Activated T-helper 1 cell treated with anti-CD3 and anti-CD28 coated beads, Interleukin-12 subunit alpha, Interleukin-12 subunit beta, Interleukin-2, Interleukin-4 antibody, amounts not matched to agents 30 ng/mL and 10 ng/mL and 1 ng/mL, durations not matched to agents 14 hours and 24 hours and 36 hours (primary cell): ENCODE results near the gene MAP2K5. TPM values are rescaled to one million over a fixed set of nuclear protein-coding genes. Genes with fewer than 3 reads are reported as not detected.

Source experiments
- DNase-seq: peaks from one replicate; pipeline ENCODE4 v3.0.0; 2021; ENCODE audit warnings: low spot score
- H3K27ac Mint-ChIP-seq: one replicate; pipeline ENCODE4 v1.8.0; 2021; ENCODE audit warnings: mild to moderate bottlenecking, mixed read lengths
- H3K27me3 Mint-ChIP-seq: one replicate; pipeline ENCODE4 v1.8.0; 2022; ENCODE audit warnings: mild to moderate bottlenecking, moderate library complexity, mixed read lengths; ENCODE audit not compliant: insufficient read depth
- H3K36me3 Mint-ChIP-seq: one replicate; pipeline ENCODE4 v1.8.0; 2021; ENCODE audit warnings: low read depth, mixed read lengths
- H3K4me1 Mint-ChIP-seq: one replicate; pipeline ENCODE4 v1.8.0; 2021; ENCODE audit warnings: low read depth, mixed read lengths
- H3K4me3 Mint-ChIP-seq: one replicate; pipeline ENCODE4 v1.8.0; 2021; ENCODE audit warnings: mild to moderate bottlenecking, moderate library complexity, mixed read lengths
- H3K9me3 Mint-ChIP-seq: one replicate; pipeline ENCODE4 v1.8.0; 2021; ENCODE audit warnings: mixed read lengths
- intact Hi-C: fragments of 100-400 bp; cut with micrococcal nuclease; formaldehyde crosslinking; loops from one replicate; pipeline ENCODE4 v1.15.1; 2024
- total RNA-seq: library from RNA; stranded (reverse); gene quantifications from 2 replicates; pipeline ENCODE4 v1.2.3, GENCODE V29; 2022

The MAP2K5 gene
- 22.1 and 27.5 TPM in 2 replicates for total RNA-seq

DNA sequence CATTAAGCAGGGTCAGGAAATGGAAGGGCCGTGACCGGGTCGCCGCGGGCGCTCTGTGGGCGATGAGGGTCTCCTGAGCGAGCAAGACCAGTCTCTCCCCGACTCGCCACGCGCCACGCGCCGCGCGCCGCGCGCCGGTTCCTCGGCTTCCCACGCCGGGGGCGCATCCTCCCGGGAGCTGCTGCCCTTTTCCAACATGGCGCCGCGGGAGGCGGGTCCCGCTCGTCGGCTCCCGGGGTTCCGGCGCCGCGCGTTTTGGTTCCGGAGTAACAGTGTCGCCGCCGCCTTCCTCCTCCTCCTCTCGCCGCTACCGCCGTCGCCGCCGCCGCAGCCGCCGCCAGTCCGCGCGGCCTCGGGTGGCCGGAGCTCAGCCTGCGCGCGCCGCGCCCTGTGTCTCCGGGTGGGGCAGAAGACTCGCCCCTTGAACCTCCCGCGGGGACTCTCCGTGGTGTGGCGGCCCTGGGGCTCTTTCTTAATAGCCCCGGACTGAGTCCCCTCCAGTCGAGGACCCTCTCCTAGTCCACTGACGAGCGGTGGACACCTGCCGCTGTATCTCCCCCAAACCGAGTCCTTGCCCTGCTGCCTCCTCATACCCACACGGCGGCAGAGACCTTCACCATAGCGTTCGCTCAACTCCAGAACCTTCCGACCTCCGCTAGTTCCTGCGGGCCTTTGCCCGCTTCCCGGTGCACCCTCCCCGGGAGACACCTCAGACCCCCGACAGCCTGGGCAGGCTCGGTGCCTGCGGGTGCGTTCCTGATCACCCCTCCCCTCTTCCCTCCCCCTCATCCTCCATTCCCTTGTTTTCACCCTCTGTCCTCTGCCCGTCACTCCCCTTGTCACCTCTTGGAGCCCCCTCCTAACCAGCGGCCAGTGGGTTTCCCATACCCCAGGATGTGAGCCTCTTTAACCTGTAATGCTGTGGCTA is at the start of gene MAP2K5:
TSS of gene MAP2K5 (plus strand) at position 284 of the 928 bp plus-strand sequence. CDS start at position 917, 633 bp downstream.
- H3K4me3 Mint-ChIP-seq, result peak within 1 kb of the TSS; percentile 98
- no peaks in the 10 kb centered on the region for H3K27me3 Mint-ChIP-seq
- H3K9me3 Mint-ChIP-seq, result no peaks in the 10 kb centered on the region
- intact Hi-C loops, result loop anchor here (1.0 to 10.0 kb wide), 4 partner anchors 22 to 838 kb away; partner anchors contain the start of gene SMAD6
- H3K4me1 Mint-ChIP-seq, result peaks cover 43% of the 10 kb centered on the region
- H3K36me3 Mint-ChIP-seq, result peaks cover 14% of the 10 kb centered on the region
- H3K27ac Mint-ChIP-seq, result peak within 1 kb of the TSS; percentile 96
- DNase-seq, result peak; percentile 82

DNA sequence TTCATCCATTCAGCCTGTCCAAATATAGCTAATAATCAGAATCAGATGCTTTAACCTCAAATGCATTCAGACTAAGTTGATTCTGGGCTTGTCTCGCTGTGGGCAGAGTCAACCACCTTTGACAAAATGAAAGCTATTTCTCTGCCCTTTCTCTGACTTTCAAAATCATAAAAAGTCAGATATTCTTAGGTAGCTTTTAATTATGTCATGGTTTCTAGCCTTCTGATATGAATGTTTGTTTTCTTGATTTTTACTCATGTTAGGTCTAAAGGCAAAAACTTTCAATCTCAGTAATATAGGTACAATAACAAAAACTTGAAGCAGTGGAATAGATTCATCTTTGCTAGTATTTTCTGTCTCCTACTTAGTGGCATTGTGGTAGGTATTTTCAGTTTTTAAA is 46.9 kb upstream of the MAP2K5 start:
- Mint-ChIP-seq H3K36me3 (no peaks in the 10 kb centered on the region), H3K4me3 (no peak overlapping the region), H3K27me3 (peaks cover 6% of the 10 kb centered on the region), H3K9me3 (no peaks in the 10 kb centered on the region), H3K4me1 (no peaks in the 10 kb centered on the region), H3K27ac (no peak overlapping the region)
- intact Hi-C loops, result no loop called here
- no peak for DNase-seq

DNA sequence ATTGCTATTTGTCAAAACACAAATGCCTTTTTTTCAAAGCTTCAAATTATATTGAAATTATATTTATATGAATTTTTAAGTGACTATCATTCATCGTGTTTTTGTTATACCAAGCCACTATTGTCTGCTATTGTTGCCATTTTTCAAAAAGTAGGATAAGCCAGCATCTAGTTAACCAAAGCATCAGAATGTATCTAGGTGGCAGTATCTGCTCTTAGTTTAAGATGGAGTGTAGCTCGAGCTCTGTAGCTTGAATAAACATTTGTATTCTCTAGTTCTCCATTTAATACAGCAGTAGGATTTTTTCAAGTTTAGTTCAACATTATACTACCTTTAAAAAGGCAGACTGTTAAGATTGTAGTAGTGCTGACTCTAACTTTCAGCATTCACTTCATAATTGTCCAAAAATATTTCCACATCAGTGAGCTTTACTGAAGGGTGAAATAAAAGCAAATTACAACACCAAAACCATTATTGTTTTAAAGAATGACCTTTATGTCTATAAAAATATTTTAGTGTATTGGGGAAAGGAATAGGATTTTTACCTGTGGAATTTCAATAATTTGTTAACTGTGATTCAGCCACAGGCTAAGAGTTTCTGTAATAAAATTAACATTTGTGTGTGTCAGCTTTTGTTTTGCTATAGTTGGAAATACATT is 41.2 kb upstream of the MAP2K5 start:
- Mint-ChIP-seq H3K36me3 (no peaks in the 10 kb centered on the region), H3K4me1 (no peaks in the 10 kb centered on the region), H3K27me3 (peaks cover 8% of the 10 kb centered on the region), H3K4me3 (no peak overlapping the region), H3K27ac (no peak overlapping the region), H3K9me3 (no peaks in the 10 kb centered on the region)
- DNase-seq, result no peak
- intact Hi-C loops, result loop anchor here (2.0 kb wide), 1 partner anchor 335 kb away; no protein-coding TSS in a partner anchor

DNA sequence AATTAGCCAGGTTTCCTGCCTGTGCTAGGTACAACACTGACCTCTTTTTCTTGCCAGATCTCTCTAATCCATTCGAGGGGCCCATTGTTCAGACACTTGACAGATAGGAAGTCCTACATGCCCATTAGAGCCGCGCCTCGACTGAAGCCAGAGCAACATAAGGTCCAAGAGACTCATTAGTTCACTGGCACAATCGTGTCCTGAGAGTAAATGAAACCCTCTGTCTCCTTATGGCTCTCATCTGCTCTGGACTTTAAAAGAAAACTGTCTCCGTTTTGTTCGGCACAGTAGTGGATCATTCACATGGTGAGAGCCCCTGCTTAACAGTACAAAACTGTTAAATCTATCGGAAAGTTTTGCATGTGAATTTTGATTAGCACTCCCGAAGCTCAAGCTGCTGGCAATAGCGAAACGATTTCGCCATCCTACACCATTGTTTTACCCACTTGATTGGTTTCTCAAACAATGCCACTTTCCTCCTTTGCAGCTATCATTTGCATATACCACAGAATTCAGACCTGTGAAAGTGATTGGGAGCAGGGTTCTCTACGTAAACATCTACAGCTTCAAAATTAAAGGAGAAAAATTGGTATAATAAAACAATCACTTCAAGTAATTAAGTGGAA is 40.6 kb upstream of the MAP2K5 start:
- no peak overlapping the region for H3K4me3 Mint-ChIP-seq
- H3K4me1 Mint-ChIP-seq, result no peaks in the 10 kb centered on the region
- H3K36me3 Mint-ChIP-seq, result no peaks in the 10 kb centered on the region
- DNase-seq, result no peak
- H3K9me3 Mint-ChIP-seq, result no peaks in the 10 kb centered on the region
- H3K27ac Mint-ChIP-seq, result no peak overlapping the region
- H3K27me3 Mint-ChIP-seq, result peaks cover 8% of the 10 kb centered on the region
- intact Hi-C loops, result loop anchor here (2.0 kb wide), 1 partner anchor 335 kb away; no protein-coding TSS in a partner anchor

DNA sequence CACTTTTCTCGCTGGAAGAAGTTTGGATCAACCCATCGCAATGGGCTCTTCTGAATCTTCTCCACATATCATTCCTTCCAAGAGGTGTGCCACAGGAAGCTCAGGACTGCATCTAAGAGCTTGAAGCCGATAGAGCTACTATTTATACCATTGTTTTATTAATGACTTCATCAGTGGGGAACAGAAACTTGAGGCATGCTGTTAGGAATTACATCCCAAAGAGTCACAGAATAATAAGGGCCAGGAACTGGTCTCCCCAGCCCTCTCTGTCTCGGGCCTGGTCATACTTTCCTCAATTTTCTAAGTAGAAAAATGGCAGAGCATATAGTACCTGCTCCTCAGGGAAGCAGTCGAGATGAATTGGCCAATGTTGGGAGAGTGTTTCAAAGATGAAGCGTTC is 38.4 kb upstream of the MAP2K5 start:
- peaks cover 6% of the 10 kb centered on the region for H3K27me3 Mint-ChIP-seq
- intact Hi-C loops, result no loop called here

DNA sequence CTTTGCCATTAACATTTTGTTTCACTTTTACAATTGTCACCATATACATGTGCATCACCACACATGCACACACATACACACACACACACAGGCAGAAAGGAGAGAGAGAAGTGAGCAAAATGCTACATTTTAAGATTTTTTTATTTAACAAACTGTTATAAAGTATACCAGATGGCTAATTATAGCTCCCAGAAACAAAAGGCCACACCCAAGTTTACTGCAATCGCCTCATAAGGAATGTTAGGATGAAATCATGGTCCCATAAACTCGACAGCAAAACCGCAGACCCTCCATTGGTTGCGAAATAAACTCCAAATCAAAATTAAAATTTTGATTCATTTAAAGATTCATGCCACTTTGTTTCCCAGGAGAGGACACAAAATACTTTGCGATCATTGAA is 37.7 kb upstream of the MAP2K5 start:
- no peaks in the 10 kb centered on the region for H3K9me3 Mint-ChIP-seq
- no peaks in the 10 kb centered on the region for H3K36me3 Mint-ChIP-seq
- no peak overlapping the region for H3K27ac Mint-ChIP-seq
- DNase-seq, result no peak
- H3K27me3 Mint-ChIP-seq, result peaks cover 6% of the 10 kb centered on the region
- intact Hi-C loops, result no loop called here
- no peak overlapping the region for H3K4me3 Mint-ChIP-seq
- H3K4me1 Mint-ChIP-seq, result no peaks in the 10 kb centered on the region

More for the DNA sequence above, 38.4 kb upstream of the MAP2K5 start:
- Mint-ChIP-seq H3K27ac (no peak overlapping the region), H3K36me3 (no peaks in the 10 kb centered on the region), H3K9me3 (no peaks in the 10 kb centered on the region), H3K4me3 (no peak overlapping the region), H3K4me1 (no peaks in the 10 kb centered on the region)
- DNase-seq, result no peak

DNA sequence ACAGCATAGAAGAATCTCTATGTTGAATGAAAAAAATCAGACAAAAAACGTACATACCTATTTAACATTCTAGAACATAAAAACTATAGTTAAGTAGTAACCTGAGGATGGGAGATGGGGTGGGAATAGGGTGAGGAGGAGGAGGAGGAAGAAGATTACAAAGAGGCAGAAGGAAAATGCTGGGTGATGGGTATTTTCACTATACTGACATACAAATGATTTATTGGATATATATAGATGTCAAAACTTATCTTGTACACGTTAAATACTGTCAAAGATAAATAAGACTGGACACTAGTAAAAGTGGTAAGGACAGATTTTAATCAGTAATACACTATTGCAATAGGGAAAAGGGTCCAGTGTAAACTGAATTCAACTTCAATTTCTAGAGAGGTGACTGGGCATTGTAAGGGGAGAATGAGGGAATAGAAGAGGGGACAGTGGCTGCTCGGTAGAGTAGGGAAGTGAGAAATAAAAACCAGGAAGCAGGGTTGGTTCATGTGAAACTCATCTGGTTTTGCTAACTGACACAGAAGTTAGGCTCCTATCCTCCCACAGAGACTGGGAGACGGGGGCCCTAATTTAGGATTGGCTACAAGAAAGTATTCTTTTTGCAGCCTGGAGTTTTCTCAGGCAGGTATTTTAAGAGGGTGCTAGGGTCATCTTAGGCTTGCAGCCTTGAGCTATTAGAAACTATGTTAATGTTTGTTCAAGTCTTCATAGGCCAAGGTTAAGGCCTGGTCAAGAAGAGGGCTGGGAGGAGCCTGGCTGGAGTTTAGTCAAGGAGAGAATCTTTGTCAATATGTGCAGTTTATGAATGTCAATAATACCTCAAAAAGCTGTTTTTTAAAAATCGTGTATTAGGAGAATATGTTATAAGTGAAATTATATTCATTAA is 36.6 kb upstream of the MAP2K5 start:
- H3K4me3 Mint-ChIP-seq, result no peak overlapping the region
- no peaks in the 10 kb centered on the region for H3K9me3 Mint-ChIP-seq
- intact Hi-C loops, result no loop called here
- H3K4me1 Mint-ChIP-seq, result no peaks in the 10 kb centered on the region
- H3K27ac Mint-ChIP-seq, result no peak overlapping the region
- no peak for DNase-seq
- H3K36me3 Mint-ChIP-seq, result no peaks in the 10 kb centered on the region
- H3K27me3 Mint-ChIP-seq, result peaks cover 6% of the 10 kb centered on the region

DNA sequence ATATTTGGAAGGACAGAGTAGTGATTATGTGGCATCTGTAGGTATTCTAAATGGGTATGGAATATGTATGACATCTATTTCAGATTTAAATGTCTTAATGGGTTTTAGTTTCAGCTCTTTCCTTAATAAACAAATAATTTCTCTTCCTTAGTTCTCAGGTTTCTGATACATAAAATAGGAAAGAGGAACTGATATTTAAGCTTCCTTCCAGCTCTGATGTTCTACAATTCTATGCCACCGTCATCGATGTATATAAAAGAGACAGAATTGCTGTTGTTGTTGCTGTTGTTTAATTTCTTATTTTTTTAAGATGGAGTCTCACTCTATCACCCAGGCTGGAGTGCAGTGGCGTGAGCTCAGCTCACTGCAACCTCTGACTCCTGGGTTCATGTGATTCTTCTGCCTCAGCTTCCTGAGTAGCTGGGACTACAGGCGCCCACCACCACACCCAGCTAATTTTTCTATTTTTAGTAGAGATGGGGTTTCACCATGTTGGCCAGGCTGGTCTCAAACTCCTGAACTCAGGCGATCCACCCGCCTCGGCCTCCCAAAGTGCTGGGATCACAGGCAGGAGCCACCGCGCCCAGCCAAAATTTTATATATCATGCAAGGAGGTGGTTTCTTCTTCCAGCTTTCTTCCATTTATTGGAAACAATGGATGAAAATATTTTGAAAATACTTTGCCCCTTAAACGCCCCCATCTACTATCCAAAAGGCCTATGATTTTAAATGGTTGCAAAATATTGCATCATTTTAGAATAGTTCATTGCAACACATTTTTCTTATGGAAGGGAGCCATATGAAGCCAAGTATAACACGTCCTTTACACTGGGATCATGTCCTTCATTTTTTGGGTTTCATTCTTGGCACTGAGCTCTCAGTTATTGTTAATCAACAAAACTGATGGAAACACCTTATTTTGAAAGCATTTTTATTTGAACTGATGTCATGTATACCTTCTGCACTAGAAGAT is 35.4 kb upstream of the MAP2K5 start:
- H3K27ac Mint-ChIP-seq, result no peak overlapping the region
- DNase-seq, result no peak
- intact Hi-C loops, result no loop called here
- H3K9me3 Mint-ChIP-seq, result no peaks in the 10 kb centered on the region
- H3K4me1 Mint-ChIP-seq, result peaks cover 5% of the 10 kb centered on the region
- H3K27me3 Mint-ChIP-seq, result peaks cover 2% of the 10 kb centered on the region
- H3K36me3 Mint-ChIP-seq, result no peaks in the 10 kb centered on the region
- no peak overlapping the region for H3K4me3 Mint-ChIP-seq

DNA sequence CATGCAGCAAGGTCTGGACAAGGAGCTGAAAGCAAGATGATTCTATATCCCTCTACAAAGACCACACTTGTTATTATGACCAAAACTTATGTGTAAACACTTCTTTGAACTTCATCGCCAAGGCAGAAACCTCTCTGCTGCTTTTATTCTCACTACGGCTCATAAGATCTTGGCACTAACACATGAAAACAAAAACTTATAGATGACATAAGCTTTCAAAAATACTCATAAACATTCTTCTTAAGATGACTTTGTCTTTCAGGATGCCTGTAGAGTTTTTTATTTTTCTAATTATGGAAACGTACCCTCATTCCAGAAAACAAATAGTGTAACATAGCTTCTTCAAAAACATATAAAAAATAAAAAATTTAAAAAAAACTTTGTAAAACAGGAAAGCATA is 34.1 kb upstream of the MAP2K5 start:
- H3K27ac Mint-ChIP-seq, result no peak overlapping the region
- H3K36me3 Mint-ChIP-seq, result no peaks in the 10 kb centered on the region
- no peaks in the 10 kb centered on the region for H3K9me3 Mint-ChIP-seq
- H3K4me3 Mint-ChIP-seq, result no peak overlapping the region
- H3K27me3 Mint-ChIP-seq, result peaks cover 2% of the 10 kb centered on the region
- peaks cover 5% of the 10 kb centered on the region for H3K4me1 Mint-ChIP-seq
- intact Hi-C loops, result no loop called here
- no peak for DNase-seq

DNA sequence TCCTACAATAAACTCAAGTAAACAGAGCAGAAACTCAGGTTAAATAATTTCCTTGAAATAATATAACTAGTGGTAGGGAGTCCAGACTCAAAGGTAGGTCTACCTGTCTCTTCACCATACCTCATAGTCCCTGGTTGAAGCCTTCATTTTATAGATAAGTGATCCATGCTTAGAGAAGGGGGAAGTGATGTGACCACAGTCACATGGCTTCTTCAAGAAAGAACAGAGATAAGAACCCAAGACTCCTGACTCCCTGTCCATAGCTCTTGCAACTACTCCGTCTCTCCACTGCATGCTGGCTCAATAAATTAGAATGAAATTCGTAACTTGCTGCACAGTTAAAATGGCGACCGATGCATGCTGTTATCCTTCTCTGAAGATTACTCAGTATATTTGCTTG is 32.6 kb upstream of the MAP2K5 start:
- intact Hi-C loops, result no loop called here
- Mint-ChIP-seq H3K9me3 (no peaks in the 10 kb centered on the region), H3K4me3 (no peak overlapping the region), H3K4me1 (peaks cover 5% of the 10 kb centered on the region), H3K27ac (no peak overlapping the region), H3K36me3 (no peaks in the 10 kb centered on the region), H3K27me3 (peaks cover 2% of the 10 kb centered on the region)
- DNase-seq, result no peak

DNA sequence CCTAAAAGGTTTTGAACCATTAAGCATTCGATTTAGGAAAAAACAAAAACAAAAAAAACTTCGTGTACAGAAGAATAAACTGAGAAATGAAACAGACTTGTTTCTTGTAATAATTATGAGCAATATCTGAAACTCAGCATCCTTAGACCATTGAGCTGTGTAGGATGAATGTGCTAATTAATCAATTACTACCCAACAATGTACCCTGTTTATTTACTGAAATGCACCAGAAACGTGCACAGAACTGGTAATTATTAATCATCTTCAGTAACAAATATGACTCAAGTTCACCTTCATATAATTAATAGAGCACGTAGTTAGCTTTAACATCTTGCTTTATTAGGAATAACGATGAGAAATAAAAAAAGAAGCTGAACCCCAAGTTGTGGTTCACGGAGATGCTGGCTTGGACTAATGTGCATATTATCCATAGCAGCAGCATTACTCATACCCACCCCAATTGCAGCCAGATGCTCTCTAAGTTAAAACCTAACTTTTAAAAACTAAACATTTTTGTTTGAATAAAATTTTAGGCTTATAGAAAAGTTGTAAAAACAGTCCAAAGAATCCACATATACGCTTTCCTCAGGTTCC is 31.8 kb upstream of the MAP2K5 start:
- intact Hi-C loops, result no loop called here
- H3K4me1 Mint-ChIP-seq, result peaks cover 5% of the 10 kb centered on the region
- no peaks in the 10 kb centered on the region for H3K9me3 Mint-ChIP-seq
- DNase-seq, result no peak
- H3K4me3 Mint-ChIP-seq, result no peak overlapping the region
- no peak overlapping the region for H3K27ac Mint-ChIP-seq
- H3K36me3 Mint-ChIP-seq, result peaks cover 2% of the 10 kb centered on the region
- H3K27me3 Mint-ChIP-seq, result peaks cover 2% of the 10 kb centered on the region
